Kidney capillary endothelial cell (primary cell): ENCODE data around the gene RALGAPB.
"Not testable (repeated sequence)": the region's sequence is repeated elsewhere in the genome, so short reads cannot be mapped to it uniquely, and the experiment has no call there.

Experiments used
- DNase-seq: peaks from one replicate; pipeline ENCODE4 v3.0.0-alpha.2; 2018; ENCODE audit warnings: low spot score

RALGAPB gene

DNA sequence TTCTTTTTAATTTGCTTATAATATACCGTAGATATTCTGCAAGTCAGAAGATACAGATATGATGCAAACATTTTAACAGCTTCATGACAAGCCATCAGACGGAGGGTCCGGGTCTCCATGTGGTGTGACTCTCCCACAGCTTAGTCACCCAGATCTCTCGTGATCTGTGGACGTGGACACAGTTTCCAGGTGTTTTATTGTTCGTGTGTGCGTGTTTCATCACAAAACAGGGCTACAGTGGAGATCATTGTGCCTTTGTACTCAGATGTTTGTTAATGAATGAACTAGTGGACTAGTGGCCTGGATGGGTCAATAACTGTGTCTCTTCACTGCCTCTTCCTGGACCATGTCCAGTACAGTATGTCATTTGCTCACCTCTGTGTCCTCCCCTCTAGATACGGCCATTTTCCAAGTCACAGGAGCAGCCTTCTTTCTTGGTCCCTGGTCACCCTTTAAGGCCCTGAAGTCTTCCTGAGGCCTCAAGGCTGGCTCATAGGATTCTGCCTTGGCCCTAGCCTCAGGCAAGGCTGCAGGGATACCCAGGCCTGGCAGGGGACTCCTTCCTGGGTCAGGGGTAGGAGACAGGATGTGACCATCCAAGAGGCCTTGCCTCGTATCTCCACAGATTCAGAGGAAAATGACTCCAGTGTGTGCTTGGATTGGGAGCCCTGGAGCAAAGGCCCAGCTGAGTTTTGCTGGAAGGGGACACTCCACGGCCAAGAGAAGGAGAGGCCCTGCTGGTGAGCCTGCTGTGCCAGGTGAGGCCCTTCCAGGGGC, 112.9 kb downstream of the RALGAPB start:
- no peak for DNase-seq

DNA sequence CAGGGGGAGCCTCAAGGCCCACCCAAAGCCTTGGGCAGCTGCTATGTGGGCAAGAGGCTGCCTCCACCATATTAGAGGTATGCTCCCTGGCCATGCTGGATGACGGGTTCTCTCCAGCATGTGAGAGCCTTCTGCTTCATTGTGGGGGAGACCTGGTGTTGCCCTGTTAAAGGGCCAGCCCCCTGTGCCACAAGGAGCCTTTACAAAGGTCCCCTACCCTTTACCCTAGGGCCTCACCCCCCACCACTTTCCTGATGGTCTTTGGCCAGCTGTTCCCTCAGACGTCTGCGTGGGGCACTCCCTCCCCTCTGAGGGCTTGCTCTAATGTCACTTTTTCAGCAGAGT, 113.5 kb downstream of the RALGAPB start:
- no peak for DNase-seq

DNA sequence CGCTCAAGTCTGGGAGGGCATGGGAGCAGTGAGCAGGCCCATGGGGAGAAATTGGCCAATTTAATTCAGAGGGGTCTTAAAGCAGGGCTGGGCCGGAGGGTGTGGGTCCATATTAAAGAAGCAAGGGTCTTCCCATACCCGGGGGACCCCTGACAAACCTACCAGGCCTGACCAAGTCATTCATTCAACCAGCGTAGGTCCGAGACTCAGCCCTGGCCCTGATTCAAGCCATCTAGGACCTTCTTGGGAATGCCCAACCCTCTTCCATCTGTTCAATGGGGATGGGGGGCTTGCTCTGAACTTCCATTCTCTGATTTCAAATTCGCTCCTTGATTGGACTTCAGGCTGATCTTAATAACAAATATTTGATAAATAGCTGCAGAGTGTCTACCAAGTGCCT, 115.7 kb downstream of the RALGAPB start:
- no peak for DNase-seq

DNA sequence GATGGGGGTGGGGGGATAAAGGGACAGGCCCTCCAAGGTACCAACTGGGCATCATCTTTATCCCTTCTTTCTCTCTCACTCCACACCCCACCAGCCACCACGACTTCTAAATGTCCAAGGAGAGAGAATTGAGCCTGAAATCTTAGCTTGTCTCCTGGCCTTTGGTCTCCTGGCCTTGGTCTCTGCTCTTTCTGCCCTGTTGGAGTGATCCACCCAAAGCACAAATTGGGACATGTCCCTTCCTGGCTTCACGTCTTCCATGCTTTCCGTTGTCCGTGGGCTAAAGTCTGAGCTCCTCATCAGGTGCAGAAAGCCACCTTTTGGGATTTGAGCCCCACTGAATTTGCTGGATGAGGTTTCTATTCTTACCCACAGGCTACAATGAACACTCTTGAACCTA, 116.7 kb downstream of the RALGAPB start:
- no peak for DNase-seq

DNA sequence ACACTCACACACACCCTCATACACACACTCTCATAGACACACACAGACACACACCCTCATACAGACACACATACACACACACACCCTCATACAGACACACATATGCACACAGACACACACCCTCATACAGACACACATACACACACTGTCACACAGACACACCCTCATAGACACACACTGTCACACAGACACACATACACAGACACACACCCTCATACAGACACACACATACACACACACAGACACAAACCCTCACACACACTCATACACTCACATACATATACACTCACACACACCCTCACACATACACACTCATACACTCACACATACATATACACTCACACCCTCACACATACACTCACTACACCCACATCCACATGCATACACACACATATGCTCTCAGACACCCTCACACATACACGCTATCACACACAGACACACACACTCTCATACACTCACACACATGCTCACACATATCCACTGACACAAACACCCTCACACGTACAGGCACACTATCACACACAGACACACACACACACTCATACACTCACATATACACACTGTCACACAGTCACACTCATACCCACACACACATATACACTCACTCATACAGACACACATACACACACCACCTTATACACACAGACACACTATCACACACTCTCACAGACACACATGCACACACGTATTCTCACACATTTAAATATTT, 117.5 kb downstream of the RALGAPB start:
- DNase-seq = no peak

DNA sequence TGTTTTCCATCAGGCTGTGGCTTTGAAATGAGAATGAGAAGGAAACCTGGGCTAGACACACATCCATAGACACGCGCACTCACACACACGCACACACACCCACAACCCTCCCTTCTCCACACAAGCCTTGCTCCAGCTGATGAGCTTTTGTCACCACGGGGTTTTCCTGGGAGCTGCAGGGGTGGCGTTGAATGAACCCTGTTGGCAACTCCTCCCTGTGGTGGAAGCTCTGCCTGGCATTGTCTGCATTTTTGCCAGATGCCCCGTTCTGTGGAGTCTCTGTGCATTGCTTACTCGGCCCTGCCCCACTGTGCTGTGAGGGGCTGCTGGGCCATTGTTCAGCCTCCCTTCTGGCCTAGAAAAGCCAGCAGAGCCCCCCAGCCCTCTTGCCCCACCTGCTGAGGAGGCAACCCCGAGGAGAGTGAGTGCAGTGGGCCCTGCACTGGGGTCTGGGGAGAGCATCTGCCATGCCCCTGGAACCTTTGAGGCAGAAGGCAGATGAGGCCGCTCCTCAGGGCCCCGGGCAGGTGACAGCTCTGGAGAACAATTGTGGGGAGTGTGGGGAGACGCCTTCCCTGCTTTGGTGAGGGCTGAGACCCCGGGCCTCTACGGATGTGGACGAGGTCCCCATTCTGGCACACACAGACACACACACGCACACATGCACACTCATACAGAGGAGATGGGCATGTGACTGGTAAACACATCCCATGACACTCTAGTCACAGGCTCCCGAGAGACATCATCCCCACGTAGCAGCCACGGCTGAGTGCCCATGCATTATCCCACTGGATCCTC, 118.2 kb downstream of the RALGAPB start:
- no peak for DNase-seq

DNA sequence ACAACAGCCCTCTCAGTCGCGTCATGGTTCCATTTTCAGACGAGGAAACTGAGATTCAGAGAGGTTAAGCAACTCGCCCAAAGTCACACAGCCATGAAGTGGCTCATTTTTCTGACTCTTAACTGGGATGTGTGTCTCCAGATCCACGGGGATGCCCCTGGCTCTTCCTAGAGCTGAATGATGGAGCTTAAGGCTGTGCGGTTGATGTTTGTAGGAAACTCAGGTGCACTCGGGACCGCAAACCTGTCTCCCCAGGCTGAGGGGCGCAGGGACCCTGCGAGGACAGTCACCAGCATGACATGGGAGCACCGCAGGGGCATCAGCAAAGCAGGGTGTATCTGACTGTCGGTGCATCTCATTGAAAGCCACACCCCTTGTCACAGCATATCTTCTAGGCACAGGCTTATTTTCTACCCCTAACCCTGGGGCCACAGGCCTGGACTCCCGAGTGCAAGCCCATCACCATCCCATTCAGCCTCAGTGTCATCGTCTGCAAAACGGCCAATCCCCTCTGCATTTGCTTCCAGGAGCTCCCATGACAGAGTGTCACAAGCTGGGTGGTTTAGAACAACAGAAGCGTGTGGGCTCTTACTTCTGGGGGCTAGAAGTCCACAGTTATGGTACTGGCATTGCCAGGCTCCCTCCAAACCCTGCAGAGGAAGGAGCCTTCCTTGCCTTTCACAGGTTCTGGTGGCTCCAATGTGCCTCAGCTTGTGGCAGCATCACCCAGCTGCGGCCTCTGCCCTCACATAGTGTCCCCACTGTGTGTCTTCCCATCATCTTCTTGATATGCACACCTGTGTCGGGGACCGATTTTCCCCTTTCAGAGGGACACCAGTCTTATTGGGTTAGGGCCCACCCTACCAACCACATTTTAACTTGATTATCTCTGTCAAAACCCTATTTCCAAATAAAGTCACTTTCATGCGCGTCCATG, 119.1 kb downstream of the RALGAPB start:
- no peak for DNase-seq

DNA sequence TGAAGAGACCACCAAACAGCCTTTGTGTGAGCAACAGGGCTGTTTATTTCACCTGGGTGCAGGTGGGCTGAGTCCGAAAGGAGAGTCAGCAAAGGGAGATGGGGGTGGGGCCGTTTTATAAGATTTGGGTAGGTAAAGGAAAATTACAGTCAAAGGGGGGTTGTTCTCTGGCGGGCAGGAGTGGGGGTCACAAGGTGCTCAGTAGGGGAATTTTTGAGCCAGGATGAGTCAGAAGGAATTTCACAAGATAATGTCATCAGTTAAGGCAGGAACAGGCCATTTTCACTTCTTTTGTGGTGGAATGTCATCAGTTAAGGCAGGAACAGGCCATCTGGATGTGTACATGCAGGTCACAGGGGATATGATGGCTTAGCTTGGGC, 119.8 kb downstream of the RALGAPB start:
- DNase-seq = not testable (repeated sequence)

DNA sequence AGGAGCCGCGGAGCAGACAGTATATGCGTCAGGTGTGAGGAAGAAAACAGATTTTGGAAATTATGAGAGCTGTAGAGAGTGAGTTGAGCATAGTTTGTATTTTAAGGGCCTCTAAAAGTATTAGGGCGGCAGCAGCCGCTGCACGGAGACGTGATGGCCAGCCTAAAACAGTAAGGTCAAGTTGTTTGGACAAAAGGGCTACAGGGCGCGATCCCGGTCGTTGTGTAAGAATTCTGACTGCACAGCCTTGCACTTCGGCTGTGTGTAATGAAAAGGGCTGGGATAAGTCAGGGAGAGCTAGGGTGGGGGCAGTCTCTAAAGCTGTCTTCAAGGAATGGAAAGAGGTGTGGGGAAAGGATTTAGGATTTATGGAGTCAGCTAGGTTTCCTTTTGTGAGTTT, 121.6 kb downstream of the RALGAPB start:
- DNase-seq = not testable (repeated sequence)

DNA sequence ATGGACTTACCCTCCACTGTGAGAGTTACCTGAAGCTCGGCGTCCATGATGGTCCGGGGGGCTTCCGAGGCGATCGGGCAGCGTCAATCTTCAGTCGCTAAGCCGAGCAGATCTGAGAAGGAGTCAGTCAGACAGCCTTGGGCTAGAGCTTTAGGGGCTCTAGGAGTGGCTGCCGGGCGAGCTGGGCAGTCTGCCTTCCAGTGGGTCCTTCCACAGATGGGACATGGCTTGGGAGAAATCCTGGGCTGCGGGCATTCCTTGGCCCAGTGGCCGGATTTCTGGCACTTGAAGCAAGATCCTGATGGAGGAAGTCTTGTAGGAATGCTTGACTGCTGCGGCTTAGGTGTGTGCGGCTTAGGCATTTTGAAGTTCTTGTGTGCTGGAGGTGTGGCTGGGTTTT, 123.2 kb downstream of the RALGAPB start:
- DNase-seq = not testable (repeated sequence)

DNA sequence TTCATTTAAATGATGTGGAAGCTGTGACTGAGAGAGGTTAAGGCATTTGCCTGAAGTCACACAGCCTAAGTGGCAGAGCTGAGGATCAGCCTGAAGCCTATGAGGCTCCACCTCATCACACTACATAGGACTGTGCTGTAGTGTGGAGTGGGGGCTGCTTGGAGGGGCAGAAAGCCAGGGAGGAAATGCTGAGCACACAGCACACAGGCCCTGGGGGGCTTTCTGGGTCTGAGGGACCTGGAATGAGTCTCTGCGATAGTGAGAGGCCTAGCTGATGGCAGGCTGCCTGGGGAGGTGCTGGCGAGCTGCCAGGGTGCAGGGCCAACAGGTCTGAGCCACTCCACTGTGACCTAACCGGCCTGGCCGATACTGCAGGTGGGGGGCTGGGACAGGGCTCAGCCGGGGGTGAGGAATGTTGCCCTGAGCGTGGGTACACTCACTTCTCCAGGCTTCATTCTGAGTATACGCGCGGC, 126.8 kb downstream of the RALGAPB start:
- DNase-seq = no peak

DNA sequence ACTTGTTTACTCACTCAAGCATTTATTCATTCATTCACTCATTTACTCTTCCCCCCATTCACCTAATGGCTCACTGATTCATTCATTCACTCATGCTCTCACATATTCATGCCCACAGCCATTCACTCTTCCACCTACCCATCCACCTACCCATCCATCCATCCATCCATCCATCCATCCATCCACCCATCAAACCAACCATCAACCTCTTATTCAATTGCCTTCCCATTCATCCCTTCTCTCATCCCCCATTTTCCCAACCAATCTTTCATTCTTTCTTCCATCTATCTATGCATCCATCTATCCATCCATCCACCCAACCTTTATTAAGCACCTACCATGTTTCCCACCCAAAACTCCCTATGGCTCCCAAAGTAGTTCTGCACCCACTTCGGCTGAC, 127.4 kb downstream of the RALGAPB start:
- no peak for DNase-seq

DNA sequence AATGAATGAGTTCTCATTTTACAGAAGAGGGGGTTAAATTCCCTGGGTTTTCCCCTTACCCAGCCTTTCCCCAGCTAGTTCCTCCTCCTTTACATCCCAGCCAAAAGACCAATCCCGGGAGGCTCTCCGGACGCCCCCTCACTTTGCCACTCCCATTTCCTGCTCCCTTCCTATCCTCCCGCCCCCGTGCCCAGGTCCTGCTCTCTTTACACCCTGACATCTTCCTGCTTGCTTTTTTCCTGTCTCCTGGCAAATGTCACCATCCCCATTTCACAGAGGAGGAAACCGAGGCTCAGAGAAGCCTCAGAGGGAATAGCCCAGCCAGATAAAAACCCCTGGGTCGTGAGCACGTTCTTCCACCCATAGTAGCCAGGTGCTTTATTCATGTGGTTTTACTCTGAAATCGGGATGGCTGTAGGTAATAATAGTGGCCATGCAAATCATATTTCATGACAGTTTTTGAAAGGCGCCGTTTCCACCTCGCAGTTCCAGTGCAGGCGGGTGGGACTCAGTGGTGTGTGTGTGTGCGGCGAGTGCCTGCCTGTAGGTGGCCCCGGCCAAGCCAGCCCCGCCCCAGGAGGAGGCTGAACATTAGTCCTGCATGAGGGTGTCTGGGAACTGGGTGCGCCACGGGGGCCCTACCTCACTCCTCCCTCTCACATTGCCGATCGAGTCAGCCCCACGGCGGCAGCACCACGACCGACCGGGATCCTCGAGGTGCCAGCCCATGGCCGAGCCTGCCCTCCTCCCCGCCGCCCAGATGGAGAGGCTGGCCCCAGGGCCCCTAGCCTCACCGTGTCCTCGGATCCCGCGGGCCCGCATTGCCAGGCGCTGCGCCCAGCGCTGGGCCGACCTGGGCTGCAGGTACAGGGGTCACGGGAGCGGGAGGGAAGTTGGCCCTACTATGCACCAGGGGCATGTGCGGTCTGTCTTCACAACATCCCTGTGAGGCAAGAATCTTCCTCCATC, 128.9 kb downstream of the RALGAPB start, which contains the start of gene ARHGAP40:
Gene ARHGAP40 (plus strand): TSS at position 594 of the 969 bp plus-strand sequence.
- no peak for DNase-seq

DNA sequence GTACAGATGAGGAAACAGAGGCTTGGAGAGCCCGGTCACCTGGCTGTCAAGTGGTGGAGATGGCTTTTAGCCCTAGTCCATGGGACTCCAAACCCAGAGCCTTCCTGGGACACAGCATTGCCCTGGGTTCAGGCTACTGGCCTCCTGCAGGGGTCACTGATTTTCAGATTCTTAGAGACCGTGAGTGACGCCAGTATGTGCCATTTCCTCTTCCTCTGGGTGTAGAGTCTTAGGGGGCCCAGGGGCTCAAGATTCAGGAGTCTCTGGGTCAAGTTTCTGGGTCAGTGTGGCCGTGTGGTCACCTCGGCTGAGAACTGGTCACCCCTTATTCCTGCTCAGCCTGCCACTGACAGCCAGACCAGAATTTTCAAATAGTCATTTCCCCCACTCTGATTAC, 129.5 kb downstream of the RALGAPB start:
- peak; percentile 20 for DNase-seq

DNA sequence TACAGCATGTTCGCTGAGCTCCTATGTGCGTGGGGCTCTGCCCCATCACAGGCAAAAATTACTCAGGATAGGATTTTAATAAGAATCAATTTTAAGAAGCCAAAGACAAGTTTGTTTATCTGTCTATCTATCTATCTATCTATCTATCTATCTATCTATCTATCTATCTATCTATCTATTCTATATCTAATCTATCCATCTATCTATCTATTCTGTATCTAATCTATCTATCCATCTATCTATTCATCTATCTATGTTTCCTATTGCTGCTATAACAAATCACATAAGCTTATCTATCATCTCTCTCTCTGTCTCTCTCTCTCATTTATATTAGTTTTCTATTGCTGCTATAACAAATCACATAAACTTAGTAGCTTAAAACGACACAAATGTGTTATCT, 130.6 kb downstream of the RALGAPB start:
- DNase-seq = no peak

DNA sequence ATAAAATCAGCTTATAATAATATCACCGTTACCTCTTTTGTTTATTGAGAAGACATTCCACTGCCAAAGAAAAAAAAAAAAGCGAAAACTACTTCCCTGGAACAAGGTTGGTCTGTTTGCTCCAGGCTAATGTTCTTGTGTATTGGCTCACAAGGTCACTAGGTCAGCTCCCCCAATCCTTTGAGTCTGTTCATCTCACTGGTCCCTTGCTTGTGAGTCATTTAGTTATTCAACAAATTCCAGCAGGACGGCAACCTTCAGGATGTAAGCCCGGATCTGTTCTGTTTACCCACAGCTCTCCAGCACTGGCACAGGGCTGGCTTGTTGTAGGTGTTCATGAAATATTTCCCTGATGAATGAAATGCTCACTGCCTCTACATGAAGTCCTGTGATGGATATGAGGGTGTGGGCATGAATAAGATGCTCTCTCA, 132.2 kb downstream of the RALGAPB start:
- DNase-seq = peak; percentile 43

DNA sequence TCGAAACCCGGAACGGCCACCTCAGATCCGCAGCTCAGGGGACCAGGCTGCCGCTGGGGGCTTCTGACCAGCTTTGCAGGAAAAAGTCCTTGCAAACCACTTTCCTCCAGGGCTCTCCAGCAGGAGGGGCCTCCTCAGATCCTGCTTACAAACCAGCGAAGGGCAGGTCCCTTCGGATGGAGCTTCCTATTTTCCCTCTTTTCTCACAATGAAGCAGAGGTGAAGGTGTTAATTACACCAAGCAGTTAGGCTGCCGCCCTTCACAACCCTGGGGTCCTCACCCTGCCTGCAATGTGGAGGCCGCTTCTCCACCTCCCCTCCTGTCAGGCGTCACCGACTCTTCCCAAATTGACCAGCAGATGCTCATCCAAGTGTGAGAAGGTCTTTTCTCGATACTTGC, 134.7 kb downstream of the RALGAPB start:
- no peak for DNase-seq

DNA sequence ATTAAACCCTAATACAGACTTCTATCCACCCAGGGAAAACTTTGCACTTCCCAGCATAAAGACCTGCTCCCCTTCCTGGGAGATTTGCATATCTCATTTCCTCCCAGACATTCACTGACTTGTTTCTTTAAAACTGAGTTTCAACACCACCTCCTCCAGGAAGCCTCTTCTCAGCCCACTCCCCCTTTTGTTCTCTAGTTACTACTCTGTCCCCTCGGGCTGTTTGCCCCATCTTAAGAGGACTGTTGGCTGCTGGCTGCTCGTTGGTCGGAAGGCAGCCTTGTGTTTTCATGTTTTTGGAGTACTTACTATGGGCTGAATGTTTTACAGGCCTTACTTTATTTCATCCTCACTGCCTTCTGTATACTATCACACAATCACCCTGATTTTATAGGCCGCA, 135.5 kb downstream of the RALGAPB start:
- DNase-seq = no peak

DNA sequence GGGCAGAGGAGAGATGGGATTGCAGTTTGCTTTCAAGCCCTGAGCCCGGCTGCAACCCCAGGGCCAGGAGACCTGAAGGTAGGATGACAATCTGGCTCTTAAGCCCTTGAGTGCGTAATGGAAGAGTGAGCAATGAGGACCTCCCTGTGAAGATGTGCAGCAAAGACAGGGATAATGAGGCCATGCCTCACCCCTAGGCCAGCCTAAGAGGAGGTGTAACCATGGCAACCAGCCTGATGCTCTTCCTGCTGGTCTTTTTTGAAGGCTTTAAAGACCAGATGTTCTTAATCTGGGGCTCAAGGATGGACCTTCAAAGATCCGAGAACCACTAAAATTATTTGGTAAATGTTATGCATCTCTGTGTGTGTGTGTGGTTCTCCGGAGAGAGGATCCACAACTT, 137.2 kb downstream of the RALGAPB start:
- DNase-seq = no peak

DNA sequence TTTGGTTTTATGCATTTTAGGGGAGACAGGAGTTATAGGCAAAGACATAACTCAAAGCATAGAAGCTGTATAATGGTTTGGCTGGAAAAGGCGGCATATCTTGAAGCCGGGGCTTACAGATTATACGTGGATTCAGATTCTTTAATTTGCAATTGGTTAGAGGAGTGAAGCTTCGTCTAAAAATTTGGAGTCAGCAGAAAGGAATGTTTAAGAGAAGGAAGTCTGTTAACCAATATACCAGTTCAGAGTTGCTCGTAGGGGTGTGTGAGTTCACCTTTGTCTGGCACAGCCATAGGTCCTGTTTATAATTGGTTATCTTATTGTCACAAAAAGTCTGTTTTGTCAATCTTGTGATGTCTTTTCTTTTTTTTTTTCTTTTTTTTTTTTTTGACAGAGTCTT, 137.9 kb downstream of the RALGAPB start:
- DNase-seq = no peak
